ENCODE data around the gene CCDC7. TPM values are rescaled to one million over a fixed set of nuclear protein-coding genes. Genes with fewer than 3 reads are reported as not detected.

Gene CCDC7
- 0.68 to 1.4 TPM (median 0.84 TPM) in 5 replicates for total RNA-seq (2022; extraction: Qiagen RNA extraction; ENCODE audit: low read depth)

GRCh38 chr10:32445740-32446535, at the start of gene CCDC7:
TSS of gene CCDC7 (plus strand) at chr10:32446140. CDS start at chr10:32451643, 5,503 bp downstream.

Other genes with a start within 250 kb of the CCDC7 start
- 15.4 to 20.4 TPM (median 17.6 TPM) in 5 replicates for gene EPC1, start 99.0 kb upstream of the CCDC7 start, total RNA-seq (2022; extraction: Qiagen RNA extraction; ENCODE audit: low read depth)